Spleen (tissue), 11 donors: ENCODE measurements around the gene RAD23A. TPM values are rescaled to one million over a fixed set of nuclear protein-coding genes. Genes with fewer than 3 reads are reported as not detected.
"Not testable (repeated sequence)": the region's sequence is repeated elsewhere in the genome, so short reads cannot be mapped to it uniquely, and the experiment has no call there.

ENCODE experiments used
- DNase-seq: peaks from one replicate; pipeline ENCODE4 v3.0.0-alpha.2; 2020
- H3K27ac ChIP-seq, 8 donors: fragments of 200-600 bp; sonication (generic) in 7 of 8; 1 replicate in 4 of 8; 2 replicates in 4 of 8; pipeline versions ENCODE4 v1.5.0 to v1.8.0; 2016 to 2021; ENCODE audit warnings: inconsistent platforms in 4 of 8, mild to moderate bottlenecking in 4 of 8, moderate library complexity in 1 of 8
- H3K27me3 ChIP-seq, 7 donors: fragments of 200-600 bp; sonication (generic) in 6 of 7; replicated peaks in 1 of 7; 1 replicate in 4 of 7; 2 replicates in 3 of 7; pipeline versions ENCODE4 v1.5.0 to v1.8.0; 2016 to 2021; ENCODE audit warnings: inconsistent platforms in 3 of 7, mild to moderate bottlenecking in 1 of 7
- H3K36me3 ChIP-seq, 6 donors: fragments of 200-600 bp; sonication (generic) in 5 of 6; 1 replicate in 4 of 6; 2 replicates in 2 of 6; pipeline versions ENCODE4 v1.5.0 to v1.8.0; 2016 to 2021; ENCODE audit warnings: inconsistent platforms in 2 of 6
- H3K4me1 ChIP-seq, 6 donors: fragments of 200-600 bp; sonication (generic) in 5 of 6; 1 replicate in 3 of 6; 2 replicates in 3 of 6; pipeline versions ENCODE4 v1.5.0 to v1.8.0; 2016 to 2021; ENCODE audit warnings: inconsistent platforms in 3 of 6
- H3K4me3 ChIP-seq, 8 donors: fragments of 200-600 bp; sonication (generic) in 7 of 8; 1 replicate in 4 of 8; 2 replicates in 4 of 8; pipeline versions ENCODE4 v1.5.0 to v1.8.0; 2016 to 2021; ENCODE audit warnings: inconsistent platforms in 4 of 8, mild to moderate bottlenecking in 4 of 8, moderate library complexity in 2 of 8
- H3K9me3 ChIP-seq, 8 donors: fragments of 200-600 bp; sonication (generic) in 7 of 8; 1 replicate in 4 of 8; 2 replicates in 4 of 8; pipeline versions ENCODE4 v1.5.0 to v1.8.0; 2016 to 2021; ENCODE audit warnings: inconsistent platforms in 4 of 8
- CTCF ChIP-seq, 11 experiments: fragments of 200-600 bp in 7 of 11; fragments of 450-650 bp in 4 of 11; sonication (generic) in 4 of 11; IDR thresholded peaks in 8 of 11; conservative IDR thresholded peaks in 3 of 11; 1 replicate in 7 of 11; 2 replicates in 4 of 11; pipeline versions ENCODE4 v1.4.0 to v1.8.0; 2016 to 2021; ENCODE audit warnings: antibody characterized with exemption in 11 of 11, inconsistent platforms in 4 of 11, mild to moderate bottlenecking in 1 of 11
- POLR2A ChIP-seq, 3 donors: fragments of 450-650 bp; IDR thresholded peaks; one replicate each; pipeline ENCODE4 v1.5.1; 2017; ENCODE audit warnings: antibody characterized with exemption in 3 of 3, mild to moderate bottlenecking in 1 of 3
- POLR2AphosphoS5 ChIP-seq, 3 donors: sonication (generic); formaldehyde crosslinking; IDR thresholded peaks; one replicate each; pipeline ENCODE4 v1.5.1; 2017; ENCODE audit warnings: antibody characterized with exemption in 3 of 3
- WGBS, 5 donors: extraction: QIAGEN DNeasy Blood & Tissue Kit in 3 of 5; methylation state at CpG; one replicate each; pipeline versions ENCODE4 v1.1.5 to v1.1.7; 2013 to 2018; 5-methylcytosine and 5-hydroxymethylcytosine counted together
- intact Hi-C: fragments of 100-400 bp; cut with DNase I; formaldehyde crosslinking; loops from one replicate; pipeline ENCODE4 v1.15.0; 2023; ENCODE audit warnings: low total_unique reads
- polyA plus RNA-seq, 3 donors: library from polyadenylated mRNA; stranded (reverse); fragments of 200-250 nt; gene quantifications; one replicate each; pipeline ENCODE4 v1.2.1, GENCODE V29; 2013
- total RNA-seq, 7 donors: library from RNA; depleted of rRNA in 3 of 7; stranded (reverse); fragments of >200 nt in 3 of 7; fragmentation: NEBNext Ultra II Directional in 4 of 7; extraction: Animal tissue kit (Norgen Biotek cat#: 25700) in 4 of 7; gene quantifications; one replicate each; pipeline versions ENCODE4 v1.1.0 to v1.2.1, GENCODE V29; 2016 to 2021
- donor health status: healthy with polysubstance abuse.
- donor health status: DM: no; HTN: no; CAD: no; lungs with moderate emphysema.
- donor health status: DM: no; HTN: no; CAD: no.
- donor health status: Bipolar disorder and iron deficiency.
- donor health status: healthy.
- donor health status: DM: no; HTN: no; CAD: no.
- donor health status: DM: yes; HTN: yes; CAD: no.

Gene RAD23A
- total and polyA plus RNA-seq, 10 donors = 80.4 to 134 (median 92.3) TPM

GRCh38 chr19:12949363-12950283 lies 4.0 kb downstream of the RAD23A start:
- Histone ChIP-seq H3K27ac (peak overlapping the region in 3 of 8 donors; percentile 6 to 16 (median 13)), H3K4me3 (no peak overlapping the region), H3K27me3 (no peaks in the 10 kb centered on the region), H3K36me3 (peaks cover 5 to 79% (median 75%) of the 10 kb centered on the region in 6 donors), H3K4me1 (peaks cover 28 to 86% (median 65%) of the 10 kb centered on the region in 6 donors), H3K9me3 (no peaks in the 10 kb centered on the region)
- TF ChIP-seq CTCF (IDR thresholded peaks at IDR 0.05 in 8 of 11, conservative IDR thresholded peaks at IDR 0.05 in 3 of 11) (no peak), POLR2AphosphoS5 (IDR thresholded peaks at IDR 0.05) (no peak), POLR2A (IDR thresholded peaks at IDR 0.05) (no peak)
- intact Hi-C loops = no loop called here
- no peak for DNase-seq
- 75 to 90% (median 76%) methylated on average over 14 to 16 of the region's 16 CpGs for WGBS, 5 donors

- H3K9me3 ChIP-seq, DNase-seq, intact Hi-C loops, H3K27me3 ChIP-seq, H3K4me3 ChIP-seq: not testable (repeated sequence)
- peak overlapping the region in 7 of 8 donors; percentile 7 to 93 (median 73) for H3K27ac ChIP-seq
- 90 to 93% (median 93%) methylated on average over 6 of the region's 6 CpGs for WGBS, 5 donors
- H3K4me1 ChIP-seq = peaks cover 39 to 90% (median 66%) of the 10 kb centered on the region in 6 donors
- H3K36me3 ChIP-seq = peaks cover 5 to 84% (median 70%) of the 10 kb centered on the region in 6 donors
Measured at GRCh38 chr19:12952050-12952449, 6.4 kb downstream of the RAD23A start.

- Histone ChIP-seq H3K4me3 (no peak overlapping the region), H3K36me3 (peaks cover 5 to 81% (median 67%) of the 10 kb centered on the region in 6 donors), H3K27ac (peak overlapping the region; percentile 7 to 93 (median 67)), H3K4me1 (peaks cover 36 to 89% (median 63%) of the 10 kb centered on the region in 6 donors), H3K9me3 (no peaks in the 10 kb centered on the region), H3K27me3 (no peaks in the 10 kb centered on the region)
- WGBS, 5 donors = 58 to 74% (median 60%) methylated on average over 12 of the region's 12 CpGs
- TF ChIP-seq CTCF (IDR thresholded peaks at IDR 0.05 in 8 of 11, conservative IDR thresholded peaks at IDR 0.05 in 3 of 11) = no peak
- no peak for TF ChIP-seq POLR2A (IDR thresholded peaks at IDR 0.05)
- no peak for TF ChIP-seq POLR2AphosphoS5 (IDR thresholded peaks at IDR 0.05)
- DNase-seq = no peak
- intact Hi-C loops = no loop called here
Measured at GRCh38 chr19:12952488-12953137, 7.0 kb downstream of the RAD23A start.

DNA sequence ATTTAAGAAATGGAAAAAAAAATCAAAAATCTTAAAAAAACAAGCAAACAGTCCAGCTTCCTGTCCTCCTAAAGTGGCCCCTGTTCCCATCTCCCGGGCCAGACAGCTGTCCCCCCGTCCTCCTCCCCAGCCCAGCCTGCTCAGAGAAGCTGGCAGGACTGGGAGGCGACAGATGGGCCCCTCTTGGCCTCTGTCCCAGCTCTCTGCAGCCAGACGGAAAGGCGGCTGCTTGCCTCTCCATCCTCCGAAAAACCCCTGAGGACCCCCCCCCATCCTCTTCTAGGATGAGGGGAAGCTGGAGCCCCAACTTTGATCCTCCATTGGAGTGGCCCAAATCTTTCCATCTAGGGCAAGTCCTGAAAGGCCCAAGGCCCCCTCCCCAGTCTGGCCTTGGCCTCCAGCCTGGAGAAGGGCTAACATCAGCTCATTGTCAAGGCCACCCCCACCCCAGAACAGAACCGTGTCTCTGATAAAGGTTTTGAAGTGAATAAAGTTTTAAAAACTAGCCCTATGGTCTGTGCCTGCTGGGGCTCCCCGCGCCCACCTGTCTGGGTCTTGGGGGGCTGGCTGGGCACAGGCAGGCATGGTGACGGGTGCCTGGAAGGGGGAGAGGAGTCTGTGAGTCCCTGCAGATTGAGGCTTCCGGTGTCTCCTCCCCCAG lies 7.6 kb downstream of the RAD23A start:
- peak in 2 of 3 donors; percentile 49 to 71 for TF ChIP-seq POLR2AphosphoS5 (IDR thresholded peaks at IDR 0.05)
- no peak for TF ChIP-seq CTCF (IDR thresholded peaks at IDR 0.05 in 8 of 11, conservative IDR thresholded peaks at IDR 0.05 in 3 of 11)
- Histone ChIP-seq H3K9me3 (no peaks in the 10 kb centered on the region), H3K27ac (peak overlapping the region; percentile 27 to 93 (median 67)), H3K36me3 (peaks cover 5 to 74% (median 61%) of the 10 kb centered on the region in 6 donors), H3K4me3 (no peak overlapping the region), H3K27me3 (no peaks in the 10 kb centered on the region), H3K4me1 (peaks cover 36 to 87% (median 59%) of the 10 kb centered on the region in 6 donors)
- intact Hi-C loops = no loop called here
- WGBS, 5 donors = 41 to 64% (median 51%) methylated on average over 11 of the region's 11 CpGs
- no peak for DNase-seq
